GM12801 (cell line): Measurements from ENCODE around the gene PXMP2.

Source experiments
- TF ChIP-seq, protein P1 (sequence below): IDR thresholded peaks from one replicate; pipeline ENCODE4 v1.5.1; 2011; ENCODE audit warnings: control low read depth; ENCODE audit not compliant: insufficient read length; ENCODE audit errors: extremely low read depth

The PXMP2 gene

DNA sequence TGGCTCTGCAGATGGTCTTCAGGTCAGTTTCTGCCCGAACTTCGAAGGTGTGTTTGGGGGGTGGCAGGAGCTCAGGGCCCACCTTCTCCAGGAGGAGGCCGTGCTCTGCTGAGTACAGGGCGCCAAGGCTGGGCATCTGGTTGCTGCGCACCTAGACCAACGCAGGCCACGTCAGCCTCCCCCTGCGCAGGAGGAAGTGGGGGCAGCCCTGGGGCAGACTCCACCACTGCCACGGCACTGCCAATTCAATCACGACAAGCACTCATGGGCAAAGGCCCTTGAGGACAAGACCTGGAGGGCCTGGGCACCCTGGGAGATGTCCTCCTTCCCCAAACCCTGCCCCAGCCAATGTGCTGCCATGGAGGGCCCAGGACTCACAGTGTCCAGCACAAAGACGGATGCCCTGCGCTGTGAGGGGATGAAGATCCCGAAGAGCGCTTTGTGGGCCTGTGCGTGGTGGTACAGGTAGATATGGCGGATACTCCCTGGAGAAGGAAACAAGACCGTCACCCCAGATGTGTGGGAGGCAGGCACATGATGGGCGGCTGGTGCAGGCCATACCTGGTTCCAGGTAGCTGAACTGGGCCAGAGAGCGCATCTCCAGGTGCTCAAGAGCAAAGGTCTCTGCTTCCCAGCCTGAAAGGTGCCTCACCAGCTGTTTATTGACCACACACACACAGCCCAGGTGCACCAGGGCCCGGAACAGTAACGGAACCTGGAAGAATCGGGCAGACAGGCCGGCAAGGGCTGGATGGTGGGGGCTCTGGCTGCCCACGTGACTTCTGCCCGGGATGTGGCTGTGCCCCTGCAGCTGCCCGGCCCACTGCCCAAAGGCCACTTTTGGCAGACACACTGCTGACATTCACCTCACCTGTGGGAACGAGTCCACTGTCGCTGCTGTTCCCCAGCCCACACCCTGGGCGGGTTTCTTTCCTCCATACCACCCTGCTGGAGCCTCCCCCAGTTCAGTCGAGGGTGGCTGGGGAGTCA lies 44.2 kb upstream of the PXMP2 start:
- TF ChIP-seq, protein P1, sequence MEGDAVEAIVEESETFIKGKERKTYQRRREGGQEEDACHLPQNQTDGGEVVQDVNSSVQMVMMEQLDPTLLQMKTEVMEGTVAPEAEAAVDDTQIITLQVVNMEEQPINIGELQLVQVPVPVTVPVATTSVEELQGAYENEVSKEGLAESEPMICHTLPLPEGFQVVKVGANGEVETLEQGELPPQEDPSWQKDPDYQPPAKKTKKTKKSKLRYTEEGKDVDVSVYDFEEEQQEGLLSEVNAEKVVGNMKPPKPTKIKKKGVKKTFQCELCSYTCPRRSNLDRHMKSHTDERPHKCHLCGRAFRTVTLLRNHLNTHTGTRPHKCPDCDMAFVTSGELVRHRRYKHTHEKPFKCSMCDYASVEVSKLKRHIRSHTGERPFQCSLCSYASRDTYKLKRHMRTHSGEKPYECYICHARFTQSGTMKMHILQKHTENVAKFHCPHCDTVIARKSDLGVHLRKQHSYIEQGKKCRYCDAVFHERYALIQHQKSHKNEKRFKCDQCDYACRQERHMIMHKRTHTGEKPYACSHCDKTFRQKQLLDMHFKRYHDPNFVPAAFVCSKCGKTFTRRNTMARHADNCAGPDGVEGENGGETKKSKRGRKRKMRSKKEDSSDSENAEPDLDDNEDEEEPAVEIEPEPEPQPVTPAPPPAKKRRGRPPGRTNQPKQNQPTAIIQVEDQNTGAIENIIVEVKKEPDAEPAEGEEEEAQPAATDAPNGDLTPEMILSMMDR, result no peak

DNA sequence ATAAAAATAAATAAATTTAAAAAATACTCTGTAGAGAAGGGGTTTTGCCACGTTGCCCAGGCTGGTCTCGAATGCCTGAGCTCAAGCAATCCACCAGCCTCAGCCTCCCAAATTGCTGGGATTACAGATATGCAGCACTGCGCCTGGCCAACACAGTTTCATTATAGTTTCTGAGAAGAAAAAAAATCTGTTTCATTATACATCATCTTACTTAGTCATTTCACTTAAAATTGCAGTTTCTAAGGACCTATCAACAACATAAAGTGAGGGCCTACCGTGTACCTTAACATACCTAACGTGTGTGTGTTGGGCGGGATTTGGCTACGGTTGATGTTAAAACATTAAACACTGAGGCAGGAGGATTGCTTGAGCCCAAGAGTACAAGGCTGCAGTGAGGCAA lies 40.5 kb upstream of the PXMP2 start:
- TF ChIP-seq, protein P1, result no peak

DNA sequence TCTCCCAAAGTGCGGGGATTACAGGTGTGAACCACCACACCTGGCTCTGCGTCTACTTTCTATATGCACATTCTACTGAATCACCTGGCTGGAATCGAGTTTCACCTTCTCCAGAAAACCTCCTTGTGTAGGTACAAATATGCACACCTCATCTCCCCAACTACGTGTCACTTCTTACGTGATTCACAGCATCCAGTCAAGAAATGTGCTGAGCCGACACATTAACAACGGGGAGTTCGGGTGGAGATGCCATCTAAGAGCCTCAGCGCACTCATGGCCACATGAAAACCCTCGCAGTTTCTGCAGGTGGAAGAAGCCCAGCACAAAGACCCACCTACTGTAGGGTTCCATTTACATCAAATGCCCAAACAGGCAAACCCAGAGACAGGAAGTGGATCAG lies 39.5 kb upstream of the PXMP2 start:
- TF ChIP-seq, protein P1, result no peak

DNA sequence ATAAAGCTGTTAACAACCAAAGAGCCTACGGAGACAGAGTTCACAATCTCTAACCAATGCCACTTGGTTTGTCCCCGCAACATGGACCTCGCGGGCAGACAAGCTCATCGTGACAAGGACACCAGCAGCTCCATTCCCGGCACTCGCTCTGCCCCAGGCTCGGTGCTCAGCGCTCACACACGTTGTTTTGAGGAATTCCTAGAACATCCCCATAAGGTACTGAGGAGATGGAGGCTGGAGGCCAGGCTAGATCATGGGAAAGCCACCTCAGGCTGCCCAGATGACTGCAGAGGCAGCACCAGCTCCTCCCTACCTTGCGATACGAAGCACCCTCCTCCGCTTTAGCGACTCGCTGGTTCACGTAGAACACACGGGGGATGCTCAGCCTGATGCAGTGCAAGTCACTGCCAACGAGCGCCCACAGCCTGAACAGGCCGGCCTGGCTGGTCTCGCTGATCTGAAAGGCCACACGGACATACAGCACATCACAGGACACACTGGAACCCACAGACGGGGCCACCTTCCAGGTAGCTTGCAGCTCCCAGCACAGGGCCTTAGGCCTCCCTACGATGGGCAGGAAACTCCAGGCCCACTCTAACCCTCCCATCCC lies 38.7 kb upstream of the PXMP2 start:
- TF ChIP-seq, protein P1, result no peak

DNA sequence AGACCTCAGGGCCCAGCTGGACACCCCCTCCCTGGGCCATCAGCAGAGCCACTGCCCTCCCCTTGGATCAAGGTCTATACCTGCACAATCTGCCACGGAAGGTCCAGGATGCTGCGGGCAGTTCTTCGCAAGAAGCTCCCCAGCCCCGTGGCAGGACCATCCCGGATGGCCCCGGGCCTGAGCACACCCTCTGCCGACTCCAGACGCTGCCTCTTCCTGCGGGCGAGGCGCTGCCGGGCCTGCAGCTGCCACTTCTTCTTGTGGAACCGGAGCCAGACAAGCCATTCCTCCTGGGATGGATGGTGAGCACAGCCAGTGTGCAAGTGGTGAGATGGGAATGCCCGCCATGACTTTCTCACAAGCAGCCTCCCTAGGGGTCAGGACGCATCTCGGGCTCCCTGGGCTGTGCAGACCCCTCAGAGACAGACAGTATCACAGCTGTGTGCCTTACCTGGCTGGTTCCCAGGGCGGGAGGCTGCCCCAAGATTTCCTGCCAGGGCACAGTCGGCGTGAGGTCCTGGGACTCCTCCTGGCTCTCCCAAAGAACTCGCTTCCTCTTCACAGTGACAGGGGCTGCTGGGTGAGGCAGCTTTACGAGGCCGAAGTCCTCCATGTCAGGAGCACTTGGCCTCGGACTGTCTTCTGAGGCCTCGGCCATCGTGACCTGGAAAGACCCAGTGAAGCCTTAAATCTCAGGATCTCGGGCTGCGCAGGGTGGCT lies 38.0 kb upstream of the PXMP2 start:
- TF ChIP-seq, protein P1, result no peak

DNA sequence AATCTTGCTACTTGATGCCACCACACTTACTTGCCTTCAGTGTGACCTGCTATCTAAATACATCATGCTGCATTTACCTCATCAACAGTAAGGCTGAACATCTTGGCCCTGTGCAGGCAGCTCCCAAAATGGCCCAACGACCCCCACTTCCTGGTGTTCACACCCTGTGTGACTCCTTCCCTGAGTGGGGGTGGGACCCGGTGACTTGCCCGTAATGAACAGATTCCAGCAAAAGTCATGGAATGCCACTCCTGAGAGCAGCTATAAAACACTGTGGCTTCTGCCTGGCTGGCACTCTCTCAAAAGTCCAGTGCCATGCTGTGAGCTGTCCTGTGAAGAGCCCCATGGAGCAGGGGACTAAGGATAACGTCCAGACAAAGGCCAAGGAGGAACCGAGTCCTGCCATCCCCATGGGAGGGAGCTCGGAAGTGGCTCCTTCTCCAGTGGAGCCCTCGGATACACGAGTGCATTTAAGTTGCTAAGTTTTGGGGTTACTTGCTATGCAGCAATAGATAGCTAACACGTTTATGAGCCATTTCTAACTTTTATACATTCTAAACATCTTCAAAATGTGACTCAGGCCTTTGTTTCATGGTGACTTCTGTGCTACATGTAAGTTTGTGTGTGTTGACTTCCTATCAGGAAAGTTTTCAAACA lies 35.8 kb upstream of the PXMP2 start:
- TF ChIP-seq, protein P1, result no peak
